Measurements from ENCODE around the gene SYNDIG1L.

DNA sequence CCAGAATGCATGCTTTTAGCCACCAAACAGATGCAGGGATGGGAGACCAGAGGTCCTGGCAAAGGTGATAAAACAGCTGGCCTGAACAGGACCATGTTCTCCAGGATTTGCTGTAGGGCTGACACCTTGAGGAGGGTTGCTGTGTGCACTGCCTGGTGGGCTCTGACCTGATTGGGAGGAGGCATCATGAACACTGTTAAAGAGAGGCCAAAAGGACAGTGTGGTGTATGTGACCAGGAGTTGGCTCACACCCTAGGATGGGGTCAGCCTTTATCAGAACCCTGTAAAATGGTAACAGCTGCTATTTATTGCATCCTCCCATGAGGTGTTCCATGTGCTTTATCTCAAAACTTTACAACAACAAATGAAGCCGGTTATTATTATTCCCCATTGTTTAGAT is 8.8 kb downstream of the SYNDIG1L start:
- TF ChIP-seq, protein P1, sequence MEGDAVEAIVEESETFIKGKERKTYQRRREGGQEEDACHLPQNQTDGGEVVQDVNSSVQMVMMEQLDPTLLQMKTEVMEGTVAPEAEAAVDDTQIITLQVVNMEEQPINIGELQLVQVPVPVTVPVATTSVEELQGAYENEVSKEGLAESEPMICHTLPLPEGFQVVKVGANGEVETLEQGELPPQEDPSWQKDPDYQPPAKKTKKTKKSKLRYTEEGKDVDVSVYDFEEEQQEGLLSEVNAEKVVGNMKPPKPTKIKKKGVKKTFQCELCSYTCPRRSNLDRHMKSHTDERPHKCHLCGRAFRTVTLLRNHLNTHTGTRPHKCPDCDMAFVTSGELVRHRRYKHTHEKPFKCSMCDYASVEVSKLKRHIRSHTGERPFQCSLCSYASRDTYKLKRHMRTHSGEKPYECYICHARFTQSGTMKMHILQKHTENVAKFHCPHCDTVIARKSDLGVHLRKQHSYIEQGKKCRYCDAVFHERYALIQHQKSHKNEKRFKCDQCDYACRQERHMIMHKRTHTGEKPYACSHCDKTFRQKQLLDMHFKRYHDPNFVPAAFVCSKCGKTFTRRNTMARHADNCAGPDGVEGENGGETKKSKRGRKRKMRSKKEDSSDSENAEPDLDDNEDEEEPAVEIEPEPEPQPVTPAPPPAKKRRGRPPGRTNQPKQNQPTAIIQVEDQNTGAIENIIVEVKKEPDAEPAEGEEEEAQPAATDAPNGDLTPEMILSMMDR (IDR thresholded peaks at IDR 0.05): no peak
- TF ChIP-seq POLR2A (IDR thresholded peaks at IDR 0.05): no peak
